SK-N-SH (cell line): ENCODE measurements around the gene GANC. TPM values are rescaled to one million over a fixed set of nuclear protein-coding genes. Genes with fewer than 3 reads are reported as not detected.

ENCODE experiments used
- CTCF ChIA-PET: fragments of 300-600, 350-600 bp; formaldehyde crosslinking; extraction: SDS; loops from one replicate; lab custom pipeline; 2021; lab: Yijun Ruan, JAX
- POLR2A ChIA-PET: fragments of 350-600 bp; sonication (Branson Sonifier 250); formaldehyde crosslinking; extraction: SDS; loops from one replicate; lab custom pipeline; 2020; ENCODE audit warnings: antibody characterized with exemption, inconsistent platforms; lab: Yijun Ruan, JAX
- DNase-seq: peaks from one replicate; pipeline ENCODE4 v3.0.0; 2012
- H2AFZ ChIP-seq: fragments of 200-600 bp; sonication (generic); 2 replicates; pipeline ENCODE4 v1.8.1; 2016; ENCODE audit warnings: antibody characterized with exemption, mild to moderate bottlenecking, low read depth
- H3F3A ChIP-seq: fragments of 200-600 bp; sonication (generic); replicated peaks from 2 replicates; pipeline ENCODE3; 2016; ENCODE audit warnings: antibody characterized with exemption, mild to moderate bottlenecking; ENCODE audit not compliant: insufficient read depth
- H3K27ac ChIP-seq, 2 experiments: fragments of 200-500 bp in 1 of 2; fragments of 200-600 bp in 1 of 2; sonication (Bioruptor generic) in 1 of 2; sonication (generic), shearing (Covaris generic) in 1 of 2; 2 replicates each; pipeline versions ENCODE4 v1.5.1 to v1.6.1; 2014 to 2016; ENCODE audit warnings: low read depth in 2 of 2, inconsistent platforms in 1 of 2, low read length in 1 of 2, mild to moderate bottlenecking in 1 of 2, mixed read lengths in 1 of 2
- H3K27me3 ChIP-seq: fragments of 200-600 bp; sonication (generic), shearing (Covaris generic); 2 replicates; pipeline ENCODE4 v1.6.1; 2016; ENCODE audit warnings: mixed run types; ENCODE audit not compliant: insufficient read depth
- H3K36me3 ChIP-seq, 2 experiments: fragments of 200-500 bp in 1 of 2; fragments of 200-600 bp in 1 of 2; sonication (Bioruptor generic) in 1 of 2; sonication (generic) in 1 of 2; replicated peaks in 1 of 2; 2 replicates each; pipeline versions ENCODE3 to v1.5.1; 2014 to 2016; ENCODE audit warnings: low read length in 1 of 2, mild to moderate bottlenecking in 1 of 2; ENCODE audit not compliant: insufficient read depth in 2 of 2, control insufficient read depth in 1 of 2
- H3K4me1 ChIP-seq, 2 experiments: fragments of 200-500 bp in 1 of 2; fragments of 200-600 bp in 1 of 2; sonication (Bioruptor generic) in 1 of 2; sonication (generic), shearing (Covaris generic) in 1 of 2; 2 replicates each; pipeline versions ENCODE4 v1.5.1 to v1.6.1; 2014 to 2016; ENCODE audit warnings: low read depth in 1 of 2, low read length in 1 of 2, mixed run types in 1 of 2; ENCODE audit not compliant: insufficient read depth in 2 of 2, control insufficient read depth in 1 of 2
- H3K4me2 ChIP-seq: fragments of 200-600 bp; sonication (generic), shearing (Covaris generic); 2 replicates; pipeline ENCODE4 v1.6.1; 2017; ENCODE audit warnings: mixed run types
- H3K4me3 ChIP-seq, 2 experiments: fragments of 200-500 bp in 1 of 2; fragments of 200-600 bp in 1 of 2; sonication (Bioruptor generic) in 1 of 2; sonication (generic), shearing (Covaris generic) in 1 of 2; 2 replicates each; pipeline versions ENCODE4 v1.5.1 to v1.8.1; 2014 to 2016; ENCODE audit warnings: low read depth in 2 of 2, inconsistent platforms in 1 of 2, low read length in 1 of 2, mild to moderate bottlenecking in 1 of 2, mixed read lengths in 1 of 2, moderate library complexity in 1 of 2
- H3K79me2 ChIP-seq: fragments of 200-600 bp; sonication (generic); 2 replicates; pipeline ENCODE4 v1.8.1; 2017; ENCODE audit warnings: mild to moderate bottlenecking; ENCODE audit not compliant: insufficient read depth
- H3K9ac ChIP-seq: fragments of 200-600 bp; sonication (generic); 2 replicates; pipeline ENCODE4 v1.6.1; 2017; ENCODE audit warnings: mixed run types
- H3K9me2 ChIP-seq: fragments of 200-600 bp; sonication (generic); 2 replicates; pipeline ENCODE4 v1.6.1; 2017; ENCODE audit warnings: mixed run types
- H3K9me3 ChIP-seq: fragments of 200-600 bp; sonication (generic); 2 replicates; pipeline ENCODE4 v1.6.1; 2017; ENCODE audit warnings: mixed run types, mild to moderate bottlenecking, moderate library complexity
- H4K20me1 ChIP-seq: fragments of 200-600 bp; sonication (generic); 2 replicates; pipeline ENCODE4 v1.6.1; 2017; ENCODE audit warnings: mild to moderate bottlenecking, mixed run types; ENCODE audit not compliant: insufficient read depth
- CHD2 ChIP-seq: fragments of 150-350 bp; IDR thresholded peaks from 2 replicates; pipeline ENCODE4 v1.6.1; 2018; ENCODE audit warnings: low read length; ENCODE audit not compliant: partially characterized antibody
- ELF1 ChIP-seq: IDR thresholded peaks from 2 replicates; pipeline ENCODE4 v1.4.0; 2012
- EZH2phosphoT487 ChIP-seq: fragments of 200-600 bp; sonication (generic); IDR thresholded peaks from 2 replicates; pipeline ENCODE4 v1.6.1; 2017; ENCODE audit warnings: low read depth, mixed run types, mild to moderate bottlenecking, antibody characterized with exemption, moderate library complexity, borderline replicate concordance
- FOXJ3 ChIP-seq: sonication (generic); formaldehyde crosslinking; IDR thresholded peaks from 2 replicates; pipeline ENCODE4 v1.5.1; 2020; ENCODE audit warnings: mild to moderate bottlenecking, missing genetic modification reagents
- FOXM1 ChIP-seq: IDR thresholded peaks from 2 replicates; pipeline ENCODE4 v1.4.0; 2012; ENCODE audit warnings: low read depth, mild to moderate bottlenecking
- GATA2 ChIP-seq: sonication (generic); formaldehyde crosslinking; IDR thresholded peaks from 2 replicates; pipeline ENCODE4 v1.5.0; 2020; ENCODE audit warnings: mild to moderate bottlenecking, missing genetic modification reagents
- IRF3 ChIP-seq: fragments of 150-350 bp; IDR thresholded peaks from 2 replicates; pipeline ENCODE4 v1.6.1; 2016; ENCODE audit warnings: mild to moderate bottlenecking, low read depth, low read length
- MEF2A ChIP-seq: IDR thresholded peaks from 2 replicates; pipeline ENCODE4 v1.4.0; 2012; ENCODE audit warnings: low read depth, borderline replicate concordance
- MXI1 ChIP-seq: IDR thresholded peaks from 2 replicates; pipeline ENCODE4 v1.6.1; 2012; ENCODE audit warnings: mild to moderate bottlenecking, low read depth, low read length, improper control_type of control experiment
- POLR2AphosphoS5 ChIP-seq: IDR thresholded peaks from 2 replicates; pipeline ENCODE4 v1.6.1; 2012; ENCODE audit warnings: low read depth, low read length
- REST ChIP-seq: IDR thresholded peaks from 2 replicates; pipeline ENCODE4 v1.6.1; 2012; ENCODE audit warnings: mild to moderate bottlenecking, low read depth, low read length, moderate library complexity
- RFX5 ChIP-seq: IDR thresholded peaks from 2 replicates; pipeline ENCODE4 v1.6.1; 2012; ENCODE audit warnings: mild to moderate bottlenecking, improper control_type of control experiment, low read length
- SIN3A ChIP-seq: IDR thresholded peaks from 2 replicates; pipeline ENCODE4 v1.6.1; 2012; ENCODE audit warnings: low read depth, mild to moderate bottlenecking, low read length, moderate library complexity, borderline replicate concordance
- TCF12 ChIP-seq: IDR thresholded peaks from 2 replicates; pipeline ENCODE4 v1.4.0; 2012
- USF1 ChIP-seq: IDR thresholded peaks from 2 replicates; pipeline ENCODE4 v1.4.0; 2012; ENCODE audit warnings: low read depth, borderline replicate concordance
- ZBTB33 ChIP-seq: IDR thresholded peaks from 2 replicates; pipeline ENCODE4 v1.4.0; 2012; ENCODE audit warnings: low read depth, borderline replicate concordance
- WGBS: methylation state at CpG from one replicate; pipeline ENCODE4 v1.1.6; 2017; ENCODE audit warnings: low lambda C conversion rate; 5-methylcytosine and 5-hydroxymethylcytosine counted together
- polyA plus RNA-seq, 3 experiments: library from polyadenylated mRNA; depleted of rRNA; stranded (reverse); fragments of >200 nt; gene quantifications; 2 replicates each; pipeline ENCODE4 v1.2.3, GENCODE V29; 2012

The GANC gene
- polyA plus RNA-seq, 1 of the 3 experiments (the other 2 are of a cell fraction): 6.8 TPM

- Histone ChIP-seq H3K27ac (no peak overlapping the region), H3K4me2 (no peak overlapping the region), H3K9me2 (no peaks in the 10 kb centered on the region), H3K4me3 (no peak overlapping the region), H3K4me1 (no peaks in the 10 kb centered on the region), H3K9me3 (no peaks in the 10 kb centered on the region), H4K20me1 (no peaks in the 10 kb centered on the region), H3K79me2 (no peaks in the 10 kb centered on the region), H3K27me3 (no peaks in the 10 kb centered on the region), H3F3A (no peaks in the 10 kb centered on the region), H3K36me3 (no peaks in the 10 kb centered on the region), H2AFZ (no peak overlapping the region), H3K9ac (no peak overlapping the region)
- ChIA-PET CTCF (interaction anchor here (0.7 to 1.9 kb wide), 16 partner anchors 10 to 302 kb away, joined by 3 to 9 read pairs (median 4); no protein-coding TSS in a partner anchor), POLR2A (no interaction called here)
- TF ChIP-seq FOXJ3 (CRISPR knock-in tag) (no peak), GATA2 (CRISPR knock-in tag) (no peak), TCF12 (no peak), EZH2phosphoT487 (no peak), MXI1 (no peak), IRF3 (no peak), USF1 (no peak), FOXM1 (no peak), ZBTB33 (no peak), POLR2AphosphoS5 (no peak), ELF1 (no peak), MEF2A (no peak), CHD2 (no peak), RFX5 (no peak), SIN3A (no peak), REST (no peak)
- DNase-seq: no peak
- WGBS: 87% methylated on average over 12 of the region's 12 CpGs
Observed at GRCh38 chr15:42385980-42386700, 113.1 kb downstream of the GANC start.
